HG03175 (cell line): Measurements from ENCODE around the gene ULK3.

Experiments
- ATAC-seq: cut with Tn5 transposase; IDR thresholded peaks from one replicate; pipeline ENCODE4 v1.9.1; 2021; ENCODE audit warnings: mild to moderate bottlenecking, moderate library complexity; ENCODE audit not compliant: unreplicated experiment

ULK3 gene

GRCh38 chr15:74841891-74842373 lies 1.0 kb downstream of the ULK3 start:
- ATAC-seq, result no peak

- no peak for ATAC-seq
These were observed 1.8 kb downstream of the ULK3 start for GRCh38 chr15:74840851-74841775.

- ATAC-seq, result no peak
These were observed 3.2 kb downstream of the ULK3 start for GRCh38 chr15:74839526-74840395.

GRCh38 chr15:74838746-74839525 lies 4.0 kb downstream of the ULK3 start:
- ATAC-seq, result no peak

DNA sequence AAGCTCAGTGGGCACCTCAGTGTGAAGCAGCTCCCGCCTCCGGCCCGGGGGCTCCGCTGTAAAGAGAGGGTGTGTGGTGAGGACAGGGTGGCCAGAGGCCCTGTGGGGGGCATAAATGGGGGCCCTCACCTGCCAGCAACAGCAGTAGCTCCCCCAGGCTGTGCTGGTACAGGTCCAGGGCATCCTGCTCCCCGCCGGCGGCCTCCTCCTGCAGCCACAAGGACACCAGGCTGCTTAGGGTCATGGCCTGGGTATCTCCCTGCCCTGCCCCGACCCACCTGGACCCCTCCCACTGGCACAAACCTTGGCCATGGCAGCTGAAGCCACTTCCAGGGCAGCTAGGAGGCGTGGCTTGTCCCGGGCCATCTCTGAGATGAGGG lies 4.8 kb downstream of the ULK3 start:
- no peak for ATAC-seq

DNA sequence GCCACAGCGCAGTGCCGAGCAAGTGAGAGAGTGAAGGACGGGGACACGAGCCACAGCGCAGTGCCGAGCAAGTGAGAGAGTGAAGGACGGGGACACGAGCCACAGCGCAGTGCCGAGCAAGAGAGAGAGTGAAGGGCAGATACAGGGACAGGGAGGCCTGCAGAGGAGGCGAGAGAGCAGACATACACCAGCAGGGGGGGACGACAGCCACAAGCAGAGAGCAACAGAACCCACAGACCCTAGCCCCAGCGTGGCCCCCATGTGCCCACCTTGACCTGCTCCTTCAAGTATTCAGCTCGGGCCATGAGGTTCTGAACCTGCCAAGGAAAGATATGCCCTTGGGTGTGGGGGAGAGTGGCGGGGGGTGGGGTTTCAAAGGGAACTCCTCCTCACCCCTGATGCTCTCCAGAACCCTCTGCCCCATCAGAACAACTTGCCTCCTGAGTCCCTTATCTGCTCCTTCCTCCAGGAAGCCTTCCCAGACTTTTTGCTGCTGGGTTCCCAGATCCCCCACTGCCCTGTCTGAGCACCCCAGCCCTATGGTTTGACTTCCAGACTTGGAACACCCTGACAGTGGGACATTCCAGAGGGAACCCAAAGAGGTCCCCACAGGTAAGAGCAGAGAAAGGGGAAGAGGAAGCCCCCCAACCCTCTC lies 5.3 kb downstream of the ULK3 start:
- no peak for ATAC-seq

GRCh38 chr15:74836846-74837245 lies 6.1 kb downstream of the ULK3 start:
- ATAC-seq, result no peak

DNA sequence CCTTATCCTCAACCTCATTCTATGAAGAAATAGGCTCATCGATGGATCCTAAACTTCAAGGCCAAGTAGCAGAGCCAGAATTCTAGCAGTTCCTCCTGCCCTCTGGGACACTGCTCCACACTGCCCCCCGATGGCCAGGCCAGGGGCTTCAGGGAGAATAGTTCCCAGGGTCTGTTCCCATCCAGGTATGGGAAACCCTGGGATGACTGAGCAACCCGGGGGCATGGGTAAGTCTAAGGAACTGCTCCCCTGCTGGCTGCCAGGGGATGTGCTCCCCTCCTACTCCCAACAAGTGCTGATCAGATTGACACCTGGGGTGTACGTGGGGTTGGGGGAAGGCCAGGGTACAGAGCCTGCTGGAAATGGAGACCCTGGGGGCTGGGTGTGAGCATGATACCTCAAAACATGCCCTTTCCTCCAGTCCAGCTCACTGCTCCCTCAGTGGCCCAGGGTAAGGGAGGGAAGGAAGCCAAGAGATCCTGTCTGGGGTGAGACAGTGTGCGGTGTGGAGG lies 7.6 kb downstream of the ULK3 start:
- ATAC-seq, result no peak

DNA sequence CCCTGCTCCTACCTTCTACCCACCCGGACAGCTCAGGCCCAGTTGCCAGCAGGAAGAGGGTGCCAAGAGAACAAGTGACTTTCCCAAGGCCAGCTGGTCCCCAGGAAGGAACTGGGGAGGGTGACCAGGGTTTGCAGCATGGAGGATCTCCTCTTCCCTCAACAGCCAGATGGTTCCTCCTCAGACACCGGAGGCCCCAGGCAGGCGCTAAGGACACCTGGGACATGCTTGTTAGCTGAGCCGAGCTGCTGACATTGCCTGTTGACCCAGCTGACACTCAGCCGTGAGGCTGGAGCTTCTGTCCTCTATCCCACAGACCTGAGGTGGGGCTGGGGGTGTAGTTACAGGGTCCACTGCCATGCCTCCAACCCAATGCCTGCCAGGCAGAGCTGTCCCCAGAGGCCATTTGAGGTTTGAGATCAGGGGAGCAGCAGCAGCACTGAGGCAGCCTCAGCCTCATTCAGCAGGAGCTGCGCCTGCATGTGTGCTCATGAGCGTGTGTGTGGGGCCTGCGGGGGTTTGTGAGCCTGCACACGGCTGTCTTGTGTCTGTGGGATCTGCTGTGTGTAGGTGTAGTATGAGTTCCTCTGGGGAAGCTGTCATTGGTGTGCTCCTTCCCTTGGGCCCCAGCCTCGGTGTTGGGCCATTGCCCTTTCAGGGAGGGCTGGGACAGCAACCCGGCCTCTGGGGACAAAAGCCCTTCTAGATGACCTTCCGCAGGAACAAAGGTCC lies 9.4 kb downstream of the ULK3 start:
- ATAC-seq, result no peak

DNA sequence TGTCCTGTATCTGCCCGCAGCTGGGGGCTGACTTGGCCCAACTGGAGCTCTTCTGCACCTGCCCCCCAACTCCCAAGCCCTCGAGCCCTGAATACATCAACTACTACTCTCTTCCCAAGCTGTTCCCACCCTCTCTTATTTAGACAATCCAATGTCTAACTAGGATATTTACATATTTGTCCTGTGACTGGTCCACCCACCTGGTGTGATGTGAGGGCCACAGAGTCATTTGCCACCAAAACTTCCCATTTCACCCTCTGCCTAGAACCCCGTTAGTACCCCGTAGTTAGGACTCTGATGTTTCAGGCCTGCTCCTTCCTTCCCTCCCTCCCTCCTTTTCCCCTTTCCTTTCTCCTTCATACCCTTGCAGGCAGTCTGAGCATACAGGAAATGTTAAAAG lies 10.1 kb downstream of the ULK3 start:
- no peak for ATAC-seq

- no peak for ATAC-seq
These were observed 11.0 kb downstream of the ULK3 start for GRCh38 chr15:74831813-74832495.

GRCh38 chr15:74830868-74831267 lies 12.1 kb downstream of the ULK3 start:
- ATAC-seq, result no peak

GRCh38 chr15:74829991-74830390 lies 13.0 kb downstream of the ULK3 start:
- ATAC-seq, result no peak

DNA sequence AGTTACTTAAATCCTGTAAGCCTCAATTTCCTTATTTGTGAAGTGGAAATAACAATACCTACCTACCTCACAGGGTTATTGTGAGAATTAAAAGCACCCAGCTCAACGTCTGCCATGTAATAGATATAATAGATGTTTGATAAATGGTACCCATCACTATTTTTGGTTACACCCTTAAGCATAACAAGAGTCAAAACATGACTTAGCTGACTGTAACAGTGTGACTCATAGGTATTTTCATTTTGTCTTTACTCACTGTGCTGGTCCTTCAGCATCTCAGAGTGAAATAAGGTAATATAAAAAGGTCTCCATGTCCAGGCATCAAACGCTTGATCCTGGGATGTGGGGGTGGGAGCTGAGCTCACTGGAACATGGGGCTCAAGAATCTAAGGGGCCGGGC lies 13.5 kb downstream of the ULK3 start:
- ATAC-seq, result no peak

GRCh38 chr15:74828835-74829234 lies 14.1 kb downstream of the ULK3 start:
- ATAC-seq, result no peak

DNA sequence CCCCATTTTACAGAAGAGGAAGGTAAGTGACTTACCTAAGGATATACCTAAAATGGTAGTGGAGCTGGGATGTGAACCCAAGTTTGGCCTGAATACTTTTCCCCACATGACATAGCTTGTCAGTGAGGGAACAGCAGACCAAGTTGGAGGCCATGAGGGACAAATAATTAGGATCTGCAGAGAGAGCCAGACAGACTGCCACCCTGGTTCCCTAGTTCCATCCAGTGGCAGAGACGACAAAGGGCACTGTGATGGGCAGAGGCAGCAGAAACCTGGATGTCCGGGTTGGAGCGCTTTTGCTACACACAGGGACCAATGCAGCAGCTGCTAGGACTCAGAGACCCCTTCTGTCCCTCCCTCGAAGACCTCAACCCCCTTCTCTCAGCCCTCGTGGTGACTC lies 15.3 kb downstream of the ULK3 start:
- no peak for ATAC-seq

DNA sequence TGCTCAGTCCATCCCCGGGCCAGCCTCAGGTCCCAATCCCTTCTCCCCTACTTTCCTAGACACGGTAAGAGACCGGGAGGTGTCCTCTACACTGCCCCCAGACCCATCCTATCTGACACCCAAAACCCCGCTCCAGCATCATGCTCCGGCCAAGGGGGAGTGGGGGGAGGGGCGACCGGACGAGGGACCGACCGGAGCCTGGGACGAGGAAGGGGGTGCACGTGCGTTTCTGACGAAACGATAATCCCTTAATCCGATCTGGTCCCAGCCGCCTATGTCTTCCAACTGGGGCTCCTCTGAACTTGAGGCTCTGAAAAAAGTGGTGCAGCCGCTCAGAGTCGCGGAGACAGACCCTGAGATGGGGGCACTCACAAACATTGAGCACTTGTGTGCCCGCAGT lies 16.0 kb downstream of the ULK3 start:
- no peak for ATAC-seq

- no peak for ATAC-seq
These were observed 16.6 kb downstream of the ULK3 start, which contains the start of gene CPLX3 for GRCh38 chr15:74826364-74826819. Gene CPLX3 (plus strand): TSS chr15:74826627. CDS start chr15:74826704, 77 bp downstream.

DNA sequence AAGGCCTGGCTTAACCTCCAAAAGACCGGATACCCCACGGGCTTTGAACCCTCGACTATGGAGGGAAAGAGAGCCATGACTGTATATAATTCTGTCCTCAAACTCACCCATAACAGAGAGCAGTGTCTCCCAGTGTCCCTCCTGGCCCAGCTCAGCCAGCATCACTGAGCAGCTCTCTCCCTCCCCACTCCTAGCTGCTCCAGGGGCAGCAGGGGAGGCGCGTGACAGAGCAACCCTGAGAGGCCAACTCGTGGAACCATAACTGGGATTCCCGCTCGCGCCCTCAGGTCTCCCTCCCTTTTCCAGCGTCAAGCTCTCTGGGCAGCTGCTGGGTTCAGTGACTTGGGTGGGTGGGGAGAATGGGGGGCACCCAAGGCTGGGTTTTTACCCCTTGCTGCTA lies 17.1 kb downstream of the ULK3 start:
- no peak for ATAC-seq
